Measurements from ENCODE around the gene TDRD7.

DNA sequence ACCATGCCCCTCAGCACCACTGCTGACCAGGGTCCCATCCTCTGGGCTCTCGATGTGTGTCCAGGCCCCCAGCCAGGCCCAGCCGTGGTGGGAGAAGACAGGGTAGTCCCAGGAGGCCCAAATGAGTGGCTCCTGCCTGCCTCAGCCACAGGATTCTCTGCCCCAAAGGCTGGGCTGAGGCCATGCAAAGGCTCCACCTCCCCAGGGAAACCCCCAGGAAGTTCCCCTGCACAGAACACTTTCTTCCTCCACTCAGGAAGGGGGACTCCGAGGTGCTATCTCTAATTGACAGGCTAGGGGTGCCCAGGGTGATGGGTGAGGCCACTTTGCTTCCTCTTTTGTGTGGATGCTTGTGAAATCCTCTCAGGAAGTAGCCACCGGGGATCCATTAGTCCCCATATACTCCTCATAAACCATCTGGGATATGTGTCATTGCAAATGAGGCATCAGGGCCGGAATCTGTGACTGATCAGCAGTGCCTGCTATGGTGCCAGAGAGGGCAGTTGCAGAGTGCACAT lies 23.1 kb upstream of the TDRD7 start:
- no peak for TF ChIP-seq POLR2A (IDR thresholded peaks at IDR 0.05)
- TF ChIP-seq, protein P1, sequence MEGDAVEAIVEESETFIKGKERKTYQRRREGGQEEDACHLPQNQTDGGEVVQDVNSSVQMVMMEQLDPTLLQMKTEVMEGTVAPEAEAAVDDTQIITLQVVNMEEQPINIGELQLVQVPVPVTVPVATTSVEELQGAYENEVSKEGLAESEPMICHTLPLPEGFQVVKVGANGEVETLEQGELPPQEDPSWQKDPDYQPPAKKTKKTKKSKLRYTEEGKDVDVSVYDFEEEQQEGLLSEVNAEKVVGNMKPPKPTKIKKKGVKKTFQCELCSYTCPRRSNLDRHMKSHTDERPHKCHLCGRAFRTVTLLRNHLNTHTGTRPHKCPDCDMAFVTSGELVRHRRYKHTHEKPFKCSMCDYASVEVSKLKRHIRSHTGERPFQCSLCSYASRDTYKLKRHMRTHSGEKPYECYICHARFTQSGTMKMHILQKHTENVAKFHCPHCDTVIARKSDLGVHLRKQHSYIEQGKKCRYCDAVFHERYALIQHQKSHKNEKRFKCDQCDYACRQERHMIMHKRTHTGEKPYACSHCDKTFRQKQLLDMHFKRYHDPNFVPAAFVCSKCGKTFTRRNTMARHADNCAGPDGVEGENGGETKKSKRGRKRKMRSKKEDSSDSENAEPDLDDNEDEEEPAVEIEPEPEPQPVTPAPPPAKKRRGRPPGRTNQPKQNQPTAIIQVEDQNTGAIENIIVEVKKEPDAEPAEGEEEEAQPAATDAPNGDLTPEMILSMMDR (IDR thresholded peaks at IDR 0.05) = no peak
- TF ChIP-seq EP300 (IDR thresholded peaks at IDR 0.05) = no peak
